Measurements from ENCODE around the gene FGD6. TPM values are rescaled to one million over a fixed set of nuclear protein-coding genes. Genes with fewer than 3 reads are reported as not detected.
"Not testable (repeated sequence)": the region's sequence is repeated elsewhere in the genome, so short reads cannot be mapped to it uniquely, and the experiment has no call there.

Gene FGD6
- polyA plus RNA-seq, 1 experiment = 2.1 TPM

GRCh38 chr12:95143621-95144205 lies 73.6 kb downstream of the FGD6 start:
- Histone ChIP-seq H3K4me3 (ENCODE audit: low read depth, low read length) (no peak overlapping the region), H3K27me3 (ENCODE audit: control insufficient read depth, insufficient read depth, low read length) (no peaks in the 10 kb centered on the region), H3K36me3 (ENCODE audit: control insufficient read depth, insufficient read depth, low read length) (no peaks in the 10 kb centered on the region)
- CTCF ChIA-PET = interaction anchor here (1.1 kb wide), 1 partner anchor 22 kb away, joined by 3 read pairs; no protein-coding TSS in a partner anchor
- TF ChIP-seq CTCF (IDR thresholded peaks at IDR 0.05; ENCODE audit: insufficient read depth, low read depth, low read length) = no peak
- POLR2A ChIA-PET = no interaction called here
- no peak for DNase-seq (ENCODE audit: low read depth)

GRCh38 chr12:95142431-95143151 lies 74.7 kb downstream of the FGD6 start:
- POLR2A ChIA-PET = no interaction called here
- CTCF ChIA-PET = interaction anchor here (1.9 kb wide), 1 partner anchor 11 kb away, joined by 5 read pairs; no protein-coding TSS in a partner anchor
- DNase-seq (ENCODE audit: low read depth) = no peak
- no peak for TF ChIP-seq CTCF (IDR thresholded peaks at IDR 0.05; ENCODE audit: insufficient read depth, low read depth, low read length)
- H3K27me3 ChIP-seq (ENCODE audit: control insufficient read depth, insufficient read depth, low read length) = no peaks in the 10 kb centered on the region
- H3K4me3 ChIP-seq (ENCODE audit: low read depth, low read length) = no peak overlapping the region
- H3K36me3 ChIP-seq (ENCODE audit: control insufficient read depth, insufficient read depth, low read length) = no peaks in the 10 kb centered on the region

GRCh38 chr12:95141310-95141709 lies 76.0 kb downstream of the FGD6 start:
- no peak for DNase-seq (ENCODE audit: low read depth)
- Histone ChIP-seq H3K27me3 (ENCODE audit: control insufficient read depth, insufficient read depth, low read length) (no peaks in the 10 kb centered on the region), H3K36me3 (ENCODE audit: control insufficient read depth, insufficient read depth, low read length) (no peaks in the 10 kb centered on the region), H3K4me3 (ENCODE audit: low read depth, low read length) (no peak overlapping the region)
- TF ChIP-seq CTCF (IDR thresholded peaks at IDR 0.05; ENCODE audit: insufficient read depth, low read depth, low read length) = no peak
- CTCF ChIA-PET = interaction anchor here (0.9 to 1.9 kb wide), 3 partner anchors 8 to 138 kb away, joined by 3 to 5 read pairs (median 5); partner anchors contain the start of gene NDUFA12
- POLR2A ChIA-PET = no interaction called here

- H3K36me3 ChIP-seq (ENCODE audit: control insufficient read depth, insufficient read depth, low read length); CTCF ChIA-PET; DNase-seq (ENCODE audit: low read depth); H3K4me3 ChIP-seq (ENCODE audit: low read depth, low read length); H3K27me3 ChIP-seq (ENCODE audit: control insufficient read depth, insufficient read depth, low read length); POLR2A ChIA-PET: not testable (repeated sequence)
Measured at GRCh38 chr12:95138031-95138430, 79.2 kb downstream of the FGD6 start.

GRCh38 chr12:95136598-95136997 lies 80.7 kb downstream of the FGD6 start:
- no peak overlapping the region for H3K4me3 ChIP-seq (ENCODE audit: low read depth, low read length)
- POLR2A ChIA-PET = no interaction called here
- DNase-seq (ENCODE audit: low read depth) = no peak
- H3K27me3 ChIP-seq (ENCODE audit: control insufficient read depth, insufficient read depth, low read length) = no peaks in the 10 kb centered on the region
- TF ChIP-seq CTCF (IDR thresholded peaks at IDR 0.05; ENCODE audit: insufficient read depth, low read depth, low read length) = no peak
- H3K36me3 ChIP-seq (ENCODE audit: control insufficient read depth, insufficient read depth, low read length) = peaks cover 2% of the 10 kb centered on the region; the same call in 1 of the 2 replicates
- CTCF ChIA-PET = no interaction called here
